Gastroesophageal sphincter (tissue), 4 donors: Measurements from ENCODE around the gene HPSE. TPM values are rescaled to one million over a fixed set of nuclear protein-coding genes. Genes with fewer than 3 reads are reported as not detected.
"Not testable (repeated sequence)": the region's sequence is repeated elsewhere in the genome, so short reads cannot be mapped to it uniquely, and the experiment has no call there.

Source experiments
- ATAC-seq: fragments of 150-250 bp; one replicate; pipeline ENCODE4 v1.9.1; 2016; ENCODE audit warnings: mild to moderate bottlenecking, moderate library complexity
- H3K27ac ChIP-seq, 4 donors: fragments of 200-600 bp; sonication (generic) in 3 of 4; 1 replicate in 3 of 4; 2 replicates in 1 of 4; pipeline ENCODE4 v1.5.1; 2016 to 2019
- H3K27me3 ChIP-seq: fragments of 200-600 bp; sonication (generic); one replicate; pipeline ENCODE4 v1.5.1; 2019
- H3K36me3 ChIP-seq, 2 donors: fragments of 200-600 bp; sonication (generic); one replicate each; pipeline ENCODE4 v1.5.1; 2019; ENCODE audit warnings: control low read depth in 1 of 2
- H3K4me1 ChIP-seq, 3 donors: fragments of 200-600 bp; sonication (generic); 1 replicate in 2 of 3; 2 replicates in 1 of 3; pipeline ENCODE4 v1.5.1; 2016 to 2019; ENCODE audit warnings: control low read depth in 2 of 3
- H3K4me3 ChIP-seq, 2 donors: fragments of 200-600 bp; sonication (generic); one replicate each; pipeline ENCODE4 v1.5.1; 2019; ENCODE audit warnings: mild to moderate bottlenecking in 1 of 2, moderate library complexity in 1 of 2
- H3K9me3 ChIP-seq, 3 donors: fragments of 200-600 bp; sonication (generic); one replicate each; pipeline ENCODE4 v1.5.1; 2017 to 2019; ENCODE audit warnings: control low read depth in 2 of 3
- EP300 ChIP-seq: sonication (generic); formaldehyde crosslinking; IDR thresholded peaks from one replicate; pipeline ENCODE4 v1.6.1; 2017; ENCODE audit warnings: antibody characterized with exemption, mild to moderate bottlenecking
- POLR2A ChIP-seq, 2 donors: fragments of 450-650 bp; IDR thresholded peaks; one replicate each; pipeline ENCODE4 v1.6.1; 2017; ENCODE audit warnings: antibody characterized with exemption in 2 of 2, mild to moderate bottlenecking in 2 of 2, moderate library complexity in 1 of 2
- POLR2AphosphoS5 ChIP-seq: sonication (generic); formaldehyde crosslinking; IDR thresholded peaks from one replicate; pipeline ENCODE4 v1.6.1; 2017; ENCODE audit warnings: antibody characterized with exemption
- WGBS, 2 donors: methylation state at CpG; one replicate each; pipeline ENCODE4 v1.1.5; 2018; ENCODE audit warnings: low coverage in 1 of 2; 5-methylcytosine and 5-hydroxymethylcytosine counted together
- total RNA-seq, 4 donors: library from RNA; depleted of rRNA; stranded (reverse); fragments of >200 nt; gene quantifications; one replicate each; pipeline ENCODE4 v1.1.0, GENCODE V29; 2016
- TF ChIP-seq, protein P1 (sequence below), 4 experiments: fragments of 200-600 bp in 2 of 4; fragments of 450-650 bp in 2 of 4; sonication (generic) in 1 of 4; IDR thresholded peaks; one replicate each; pipeline ENCODE4 v1.5.1; 2017 to 2019; ENCODE audit warnings: antibody characterized with exemption in 4 of 4, mild to moderate bottlenecking in 2 of 4, moderate library complexity in 2 of 4

Gene HPSE
- total RNA-seq, 4 donors from 2014 or later = 0.47 to 3.3 (median 1.5) TPM

GRCh38 chr4:83276299-83277040 lies 58.2 kb downstream of the HPSE start:
- H3K4me3 ChIP-seq = no peak overlapping the region
- WGBS, 2 donors = 85 to 93% methylated on average over 3 of the region's 3 CpGs
- no peaks in the 10 kb centered on the region for H3K27me3 ChIP-seq
- no peaks in the 10 kb centered on the region for H3K9me3 ChIP-seq
- no peaks in the 10 kb centered on the region for H3K4me1 ChIP-seq
- ATAC-seq = no peak
- no peak overlapping the region for H3K27ac ChIP-seq
- H3K36me3 ChIP-seq = peaks cover 0 to 26% of the 10 kb centered on the region in 2 donors
- TF ChIP-seq EP300 = no peak
- TF ChIP-seq, protein P1, sequence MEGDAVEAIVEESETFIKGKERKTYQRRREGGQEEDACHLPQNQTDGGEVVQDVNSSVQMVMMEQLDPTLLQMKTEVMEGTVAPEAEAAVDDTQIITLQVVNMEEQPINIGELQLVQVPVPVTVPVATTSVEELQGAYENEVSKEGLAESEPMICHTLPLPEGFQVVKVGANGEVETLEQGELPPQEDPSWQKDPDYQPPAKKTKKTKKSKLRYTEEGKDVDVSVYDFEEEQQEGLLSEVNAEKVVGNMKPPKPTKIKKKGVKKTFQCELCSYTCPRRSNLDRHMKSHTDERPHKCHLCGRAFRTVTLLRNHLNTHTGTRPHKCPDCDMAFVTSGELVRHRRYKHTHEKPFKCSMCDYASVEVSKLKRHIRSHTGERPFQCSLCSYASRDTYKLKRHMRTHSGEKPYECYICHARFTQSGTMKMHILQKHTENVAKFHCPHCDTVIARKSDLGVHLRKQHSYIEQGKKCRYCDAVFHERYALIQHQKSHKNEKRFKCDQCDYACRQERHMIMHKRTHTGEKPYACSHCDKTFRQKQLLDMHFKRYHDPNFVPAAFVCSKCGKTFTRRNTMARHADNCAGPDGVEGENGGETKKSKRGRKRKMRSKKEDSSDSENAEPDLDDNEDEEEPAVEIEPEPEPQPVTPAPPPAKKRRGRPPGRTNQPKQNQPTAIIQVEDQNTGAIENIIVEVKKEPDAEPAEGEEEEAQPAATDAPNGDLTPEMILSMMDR (IDR thresholded peaks at IDR 0.05) = no peak
- no peak for TF ChIP-seq POLR2AphosphoS5
- no peak for TF ChIP-seq POLR2A (IDR thresholded peaks at IDR 0.05)

GRCh38 chr4:83273926-83274325 lies 60.7 kb downstream of the HPSE start:
- H3K27ac ChIP-seq, H3K4me1 ChIP-seq, ATAC-seq, H3K9me3 ChIP-seq, H3K4me3 ChIP-seq, H3K27me3 ChIP-seq: not testable (repeated sequence)
- H3K36me3 ChIP-seq = peaks cover 0 to 41% of the 10 kb centered on the region in 2 donors
- 85 to 93% methylated on average over 2 to 3 of the region's 3 CpGs for WGBS, 2 donors

DNA sequence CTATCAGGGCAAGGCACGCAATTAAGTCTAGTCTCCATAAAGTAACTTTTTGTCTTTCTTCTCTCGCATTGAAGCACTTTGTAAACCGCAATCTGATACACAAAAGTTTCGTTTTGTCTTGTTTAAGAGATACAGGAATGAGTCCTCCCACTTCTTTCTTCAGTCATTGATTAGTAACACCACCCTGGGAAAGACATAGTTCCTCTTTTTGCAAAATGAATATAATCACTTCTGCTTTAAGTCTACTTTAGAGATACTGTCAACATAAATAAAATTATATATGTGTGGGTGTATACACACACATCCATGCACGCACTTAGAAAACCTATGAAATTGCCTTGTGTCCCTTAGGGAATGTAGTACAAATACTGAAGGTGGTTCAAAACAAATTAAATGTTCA lies 61.7 kb downstream of the HPSE start:
- H3K36me3 ChIP-seq = peaks cover 0 to 31% of the 10 kb centered on the region in 2 donors
- H3K9me3 ChIP-seq = no peaks in the 10 kb centered on the region
- no peaks in the 10 kb centered on the region for H3K27me3 ChIP-seq
- no peak for ATAC-seq
- WGBS, 2 donors = 89 to 100% methylated on average over 5 of the region's 5 CpGs
- no peak overlapping the region for H3K27ac ChIP-seq
- no peaks in the 10 kb centered on the region for H3K4me1 ChIP-seq
- no peak overlapping the region for H3K4me3 ChIP-seq
- no peak for TF ChIP-seq POLR2AphosphoS5
- no peak for TF ChIP-seq POLR2A (IDR thresholded peaks at IDR 0.05)
- TF ChIP-seq EP300 = no peak
- TF ChIP-seq, protein P1 (IDR thresholded peaks at IDR 0.05) = no peak

DNA sequence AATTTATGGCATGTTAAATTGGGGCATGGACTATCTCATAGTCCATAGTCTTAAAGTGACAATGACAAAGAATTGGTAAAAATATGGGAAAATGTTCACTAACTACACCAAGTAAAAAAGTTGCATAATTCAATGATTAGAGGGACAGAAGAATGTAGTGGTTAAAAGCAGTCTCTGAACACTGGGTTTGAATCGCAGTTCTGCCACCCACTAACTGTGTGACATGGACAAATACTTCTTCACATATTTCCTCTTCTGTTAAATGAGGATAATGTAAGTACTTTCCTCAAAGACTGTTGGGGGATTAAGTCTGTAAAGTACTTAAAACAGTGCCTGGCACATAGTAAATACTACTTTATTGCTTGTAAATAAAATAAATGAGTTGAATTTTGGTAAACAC lies 65.4 kb downstream of the HPSE start:
- no peaks in the 10 kb centered on the region for H3K27me3 ChIP-seq
- WGBS, 2 donors = 69 to 71% methylated on average over 1 of the region's 1 CpG
- H3K4me3 ChIP-seq = no peak overlapping the region
- no peak for ATAC-seq
- H3K36me3 ChIP-seq = peaks cover 0 to 42% of the 10 kb centered on the region in 2 donors
- no peaks in the 10 kb centered on the region for H3K4me1 ChIP-seq
- no peak for TF ChIP-seq EP300
- TF ChIP-seq POLR2A (IDR thresholded peaks at IDR 0.05) = no peak
- TF ChIP-seq, protein P1 (IDR thresholded peaks at IDR 0.05) = no peak
- H3K27ac ChIP-seq = no peak overlapping the region
- H3K9me3 ChIP-seq = no peaks in the 10 kb centered on the region

GRCh38 chr4:83268491-83268890 lies 66.2 kb downstream of the HPSE start:
- Histone ChIP-seq H3K4me1 (no peaks in the 10 kb centered on the region), H3K9me3 (no peaks in the 10 kb centered on the region), H3K36me3 (peaks cover 0 to 44% of the 10 kb centered on the region in 2 donors), H3K27me3 (no peaks in the 10 kb centered on the region), H3K27ac (no peak overlapping the region), H3K4me3 (no peak overlapping the region)
- WGBS, 2 donors = 44 to 100% methylated on average over 2 of the region's 2 CpGs
- ATAC-seq = no peak
- TF ChIP-seq, protein P1 (IDR thresholded peaks at IDR 0.05) = no peak
- no peak for TF ChIP-seq POLR2A (IDR thresholded peaks at IDR 0.05)
- TF ChIP-seq POLR2AphosphoS5 = no peak
- TF ChIP-seq EP300 = no peak
